Smooth muscle cell (in vitro differentiated cells): Measurements from ENCODE around the gene CYSTM1. TPM values are rescaled to one million over a fixed set of nuclear protein-coding genes. Genes with fewer than 3 reads are reported as not detected.
"Not testable (repeated sequence)": the region's sequence is repeated elsewhere in the genome, so short reads cannot be mapped to it uniquely, and the experiment has no call there.

Experiments used
- DNase-seq: peaks from one replicate; lab custom pipeline; 2025; ENCODE audit not compliant: unreplicated experiment; lab: John Stamatoyannopoulos, UW
- H2AFZ ChIP-seq: fragments of 200-600 bp; sonication (generic); 2 replicates; pipeline ENCODE4 v1.6.0; 2016; ENCODE audit warnings: antibody characterized with exemption, low read depth, mild to moderate bottlenecking
- H3F3A ChIP-seq: fragments of 200-600 bp; sonication (generic); 2 replicates; pipeline ENCODE4 v1.6.0; 2017; ENCODE audit warnings: antibody characterized with exemption, low read depth
- H3K27ac ChIP-seq: fragments of 200-600 bp; sonication (generic); 2 replicates; pipeline ENCODE4 v1.5.1; 2016; ENCODE audit warnings: low read depth, mild to moderate bottlenecking
- H3K27me3 ChIP-seq: fragments of 200-600 bp; sonication (generic); 2 replicates; pipeline ENCODE4 v1.6.1; 2016; ENCODE audit warnings: low read depth, mild to moderate bottlenecking
- H3K36me3 ChIP-seq: fragments of 200-600 bp; sonication (generic); 2 replicates; pipeline ENCODE4 v1.5.1; 2016; ENCODE audit warnings: low read depth
- H3K4me1 ChIP-seq: fragments of 200-600 bp; sonication (generic); 2 replicates; pipeline ENCODE4 v1.5.1; 2016; ENCODE audit warnings: low read depth
- H3K4me2 ChIP-seq: fragments of 200-600 bp; sonication (generic); 2 replicates; pipeline ENCODE4 v1.6.0; 2016; ENCODE audit warnings: mild to moderate bottlenecking
- H3K4me3 ChIP-seq: fragments of 200-600 bp; sonication (generic); 2 replicates; pipeline ENCODE4 v1.5.1; 2016; ENCODE audit warnings: mild to moderate bottlenecking
- H3K79me2 ChIP-seq: fragments of 200-600 bp; sonication (generic); 2 replicates; pipeline ENCODE4 v1.6.0; 2016; ENCODE audit warnings: low read depth, mild to moderate bottlenecking
- H3K9ac ChIP-seq: fragments of 200-600 bp; sonication (generic); 2 replicates; pipeline ENCODE4 v1.6.0; 2016; ENCODE audit warnings: low read depth
- H3K9me3 ChIP-seq: fragments of 200-600 bp; sonication (generic); replicated peaks from 2 replicates; pipeline ENCODE4 v1.5.1; 2016; ENCODE audit warnings: low read depth
- H4K20me1 ChIP-seq: fragments of 200-600 bp; sonication (generic); 2 replicates; pipeline ENCODE4 v1.6.0; 2016; ENCODE audit warnings: low read depth
- CTCF ChIP-seq: fragments of 200-600 bp; sonication (generic); IDR thresholded peaks from 2 replicates; pipeline ENCODE4 v1.5.1; 2017; ENCODE audit warnings: borderline replicate concordance, mild to moderate bottlenecking, antibody characterized with exemption; ENCODE audit not compliant: insufficient read depth, poor library complexity, severe bottlenecking
- WGBS: methylation state at CpG from one replicate; pipeline ENCODE4 v1.1.7; 2016; ENCODE audit warnings: low lambda C conversion rate; 5-methylcytosine and 5-hydroxymethylcytosine counted together
- polyA plus RNA-seq: library from polyadenylated mRNA; unstranded; fragments of >200 nt; fragmentation: Nextera tagmentation; extraction: Ambion mirVana; gene quantifications from 2 replicates; pipeline ENCODE4 v1.2.1, GENCODE V29; 2016
- total RNA-seq: library from RNA; depleted of rRNA; stranded (reverse); fragments of >200 nt; gene quantifications from 2 replicates; pipeline ENCODE4 v1.2.3, GENCODE V29; 2014

CYSTM1 gene
- total and polyA plus RNA-seq, 2 experiments from 2014 or later: 23.5 to 45.6 TPM

- Histone ChIP-seq H3K79me2 (no peaks in the 10 kb centered on the region), H3K36me3 (no peaks in the 10 kb centered on the region), H2AFZ (no peak overlapping the region), H3K9me3 (no peaks in the 10 kb centered on the region), H3K4me3 (no peak overlapping the region), H3K27me3 (peaks cover 6% of the 10 kb centered on the region), H3K4me1 (peaks cover 9% of the 10 kb centered on the region), H3K9ac (no peak overlapping the region), H3K27ac (no peak overlapping the region), H3K4me2 (no peak overlapping the region), H3F3A (no peaks in the 10 kb centered on the region), H4K20me1 (peaks cover 16% of the 10 kb centered on the region)
- TF ChIP-seq CTCF: no peak
- no peak for DNase-seq
- 61% methylated on average over 8 of the region's 8 CpGs for WGBS
These were observed 21.1 kb upstream of the CYSTM1 start for GRCh38 chr5:140153905-140154304.

GRCh38 chr5:140154710-140155381 lies 20.1 kb upstream of the CYSTM1 start:
- not testable (repeated sequence) for H2AFZ ChIP-seq, H3K4me1 ChIP-seq, H3K9me3 ChIP-seq, H3K4me2 ChIP-seq, H3K9ac ChIP-seq, H3K27ac ChIP-seq, DNase-seq, H4K20me1 ChIP-seq, H3K27me3 ChIP-seq, H3K36me3 ChIP-seq, H3K4me3 ChIP-seq, H3K79me2 ChIP-seq, H3F3A ChIP-seq
- 90% methylated on average over 21 of the region's 21 CpGs for WGBS

DNA sequence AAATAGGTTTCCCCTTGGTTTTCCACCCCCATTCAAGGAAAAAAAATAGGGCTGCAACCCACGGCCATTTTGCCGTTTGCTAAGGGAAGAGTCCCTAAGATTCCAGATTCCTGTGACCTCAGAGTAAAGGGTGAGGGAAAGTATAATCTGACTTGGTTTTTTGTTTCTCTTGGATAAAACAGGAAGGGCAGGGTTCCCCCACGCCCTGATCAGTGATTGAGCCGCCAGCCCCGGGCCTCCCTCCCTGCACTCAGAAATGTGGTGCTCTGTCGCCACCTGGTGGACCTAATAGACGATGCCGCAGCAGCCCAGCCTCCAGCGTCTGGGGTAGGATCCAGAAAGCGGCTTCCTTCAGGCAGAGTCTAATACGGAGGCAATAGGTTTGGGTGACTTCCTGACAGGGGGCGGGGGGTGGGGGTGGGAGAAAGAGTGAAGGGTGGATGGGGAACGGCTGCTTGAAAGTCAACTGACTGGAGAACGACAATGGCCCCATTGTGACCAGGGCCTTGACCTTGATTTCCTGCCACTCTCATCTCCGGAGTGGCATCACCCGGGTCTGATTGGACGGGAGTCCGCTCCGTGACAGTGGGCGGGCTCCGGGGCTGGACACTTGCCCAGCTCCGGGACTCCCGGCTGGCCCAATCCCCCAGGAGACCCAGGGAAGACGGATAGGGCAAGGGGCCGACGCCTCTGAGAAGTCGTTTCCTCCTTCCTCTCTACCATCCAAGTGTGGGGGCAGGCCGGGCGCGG lies 17.8 kb upstream of the CYSTM1 start:
- H3K4me3 ChIP-seq: peak overlapping the region; percentile 45
- 9% methylated on average over 30 of the region's 30 CpGs for WGBS
- H3F3A ChIP-seq: no peaks in the 10 kb centered on the region
- no peak overlapping the region for H3K9ac ChIP-seq
- no peaks in the 10 kb centered on the region for H4K20me1 ChIP-seq
- no peak overlapping the region for H3K27ac ChIP-seq
- H3K4me2 ChIP-seq: peak overlapping the region; percentile 83
- peaks cover 6% of the 10 kb centered on the region for H3K27me3 ChIP-seq
- H2AFZ ChIP-seq: peak overlapping the region; percentile 83
- peak; percentile 90 for TF ChIP-seq CTCF
- H3K36me3 ChIP-seq: no peaks in the 10 kb centered on the region
- no peaks in the 10 kb centered on the region for H3K79me2 ChIP-seq
- H3K4me1 ChIP-seq: peaks cover 9% of the 10 kb centered on the region
- no peaks in the 10 kb centered on the region for H3K9me3 ChIP-seq
- peak; percentile 71 for DNase-seq

- no peaks in the 10 kb centered on the region for H3K36me3 ChIP-seq
- H4K20me1 ChIP-seq: no peaks in the 10 kb centered on the region
- whole genome bisulfite sequencing: 90% methylated on average over 7 of the region's 7 CpGs
These were observed 15.7 kb upstream of the CYSTM1 start for GRCh38 chr5:140159014-140159927.

More at GRCh38 chr5:140159014-140159927, 15.7 kb upstream of the CYSTM1 start:
- no peak for DNase-seq
- H3K4me1 ChIP-seq: no peaks in the 10 kb centered on the region
- TF ChIP-seq CTCF: no peak
- H3F3A ChIP-seq: no peaks in the 10 kb centered on the region
- H3K9ac ChIP-seq: no peak overlapping the region
- H3K4me2 ChIP-seq: no peak overlapping the region
- H3K9me3 ChIP-seq: no peaks in the 10 kb centered on the region
- H3K79me2 ChIP-seq: no peaks in the 10 kb centered on the region
- H3K27ac ChIP-seq: no peak overlapping the region
- H3K4me3 ChIP-seq: no peak overlapping the region
- no peaks in the 10 kb centered on the region for H3K27me3 ChIP-seq
- no peak overlapping the region for H2AFZ ChIP-seq
